CD4-positive, alpha-beta T cell treated with Interleukin-17A for 4 hours (primary cell): ENCODE data around the gene KIF25.

Experiments
- DNase-seq: peaks from one replicate; pipeline ENCODE4 v3.0.0-alpha.2; 2020; ENCODE audit warnings: mixed read lengths

The KIF25 gene

GRCh38 chr6:167997642-167998041 is at the start of gene KIF25:
KIF25 (plus strand) TSS chr6:167997671; CDS start chr6:168029586, 31,915 bp downstream.
- no peak for DNase-seq

GRCh38 chr6:167947716-167948115 is 49.8 kb upstream of the KIF25 start:
- DNase-seq: no peak

GRCh38 chr6:167948716-167949115 is 48.8 kb upstream of the KIF25 start:
- no peak for DNase-seq

GRCh38 chr6:167949121-167949684 is 48.3 kb upstream of the KIF25 start:
- DNase-seq: no peak

- DNase-seq: no peak
Observed at GRCh38 chr6:167951781-167952511, 45.5 kb upstream of the KIF25 start.

- no peak for DNase-seq
Observed at GRCh38 chr6:167952512-167952859, 45.0 kb upstream of the KIF25 start.

GRCh38 chr6:167953551-167953950 is 43.9 kb upstream of the KIF25 start:
- no peak for DNase-seq

- DNase-seq: no peak
Observed at GRCh38 chr6:167954151-167954550, 43.3 kb upstream of the KIF25 start.

- no peak for DNase-seq
Observed at GRCh38 chr6:167956491-167956890, 41.0 kb upstream of the KIF25 start.

GRCh38 chr6:167956983-167957492 is 40.4 kb upstream of the KIF25 start:
- no peak for DNase-seq

GRCh38 chr6:167957626-167958025 is 39.8 kb upstream of the KIF25 start:
- no peak for DNase-seq

GRCh38 chr6:167960579-167960978 is 36.9 kb upstream of the KIF25 start:
- DNase-seq: no peak

- no peak for DNase-seq
Observed at GRCh38 chr6:167962711-167963110, 34.8 kb upstream of the KIF25 start.

GRCh38 chr6:167963589-167964057 is 33.8 kb upstream of the KIF25 start:
- DNase-seq: no peak

GRCh38 chr6:167965592-167966539 is 31.6 kb upstream of the KIF25 start:
- no peak for DNase-seq

GRCh38 chr6:167966540-167966905 is 30.9 kb upstream of the KIF25 start:
- no peak for DNase-seq

- DNase-seq: no peak
Observed at GRCh38 chr6:167968091-167968490, 29.4 kb upstream of the KIF25 start.

GRCh38 chr6:167970230-167970629 is 27.2 kb upstream of the KIF25 start:
- DNase-seq: no peak

GRCh38 chr6:167972193-167972592 is 25.3 kb upstream of the KIF25 start:
- no peak for DNase-seq

GRCh38 chr6:167973148-167973885 is 24.2 kb upstream of the KIF25 start:
- no peak for DNase-seq

- DNase-seq: no peak
Observed at GRCh38 chr6:167974640-167975344, 22.7 kb upstream of the KIF25 start.

GRCh38 chr6:167975458-167975857 is 22.0 kb upstream of the KIF25 start:
- DNase-seq: no peak
